GM19043 (cell line): ENCODE data around the gene NXN.
"Not testable (repeated sequence)": the region's sequence is repeated elsewhere in the genome, so short reads cannot be mapped to it uniquely, and the experiment has no call there.

ENCODE experiments used
- ATAC-seq: cut with Tn5 transposase; IDR thresholded peaks from one replicate; pipeline ENCODE4 v1.9.1; 2021; ENCODE audit warnings: low read depth; ENCODE audit not compliant: unreplicated experiment

The NXN gene

GRCh38 chr17:957856-958421 is 21.6 kb downstream of the NXN start:
- no peak for ATAC-seq

- ATAC-seq: no peak
Measured at GRCh38 chr17:956905-957304, 22.7 kb downstream of the NXN start.

DNA sequence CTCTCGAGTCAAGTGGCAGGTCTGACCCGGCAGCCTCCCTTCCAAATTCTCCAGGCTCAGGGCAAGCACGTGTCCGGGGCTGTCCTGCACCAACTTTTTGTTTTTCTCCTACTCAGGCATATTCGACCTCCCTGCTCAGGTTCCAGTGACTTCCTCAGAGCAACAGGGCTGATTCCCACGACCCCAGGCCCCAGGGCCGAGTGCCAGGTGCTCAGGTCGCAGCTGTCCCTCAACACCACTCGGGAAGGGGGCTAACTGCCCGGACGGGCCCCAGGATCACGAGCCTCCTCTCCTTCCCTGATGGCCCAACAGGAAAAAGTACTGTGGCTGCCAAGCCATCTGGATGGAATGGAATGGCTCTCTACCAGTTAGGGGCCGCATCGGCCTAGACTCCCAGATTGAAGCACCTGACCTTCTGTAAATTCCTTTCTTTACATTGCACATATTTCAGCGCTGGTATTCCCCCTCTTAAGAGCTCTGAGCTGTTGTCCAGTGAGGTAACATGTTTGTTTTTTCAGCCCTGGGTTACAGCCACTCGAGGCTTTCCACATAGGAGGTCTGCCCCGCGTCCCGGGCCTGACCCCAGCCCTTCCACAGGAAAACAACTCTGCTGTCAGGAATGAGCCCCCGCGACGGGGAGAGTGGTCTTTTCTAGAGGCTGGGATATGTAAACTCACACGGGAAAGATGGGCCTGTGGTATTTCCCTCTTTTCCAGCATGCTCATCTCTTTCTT is 25.0 kb downstream of the NXN start:
- ATAC-seq: no peak

- ATAC-seq: no peak
Measured at GRCh38 chr17:953767-954166, 25.8 kb downstream of the NXN start.

- ATAC-seq: not testable (repeated sequence)
Measured at GRCh38 chr17:952592-952991, 27.0 kb downstream of the NXN start.

- no peak for ATAC-seq
Measured at GRCh38 chr17:951325-952132, 28.0 kb downstream of the NXN start.

- ATAC-seq: no peak
Measured at GRCh38 chr17:949623-950303, 29.8 kb downstream of the NXN start.

DNA sequence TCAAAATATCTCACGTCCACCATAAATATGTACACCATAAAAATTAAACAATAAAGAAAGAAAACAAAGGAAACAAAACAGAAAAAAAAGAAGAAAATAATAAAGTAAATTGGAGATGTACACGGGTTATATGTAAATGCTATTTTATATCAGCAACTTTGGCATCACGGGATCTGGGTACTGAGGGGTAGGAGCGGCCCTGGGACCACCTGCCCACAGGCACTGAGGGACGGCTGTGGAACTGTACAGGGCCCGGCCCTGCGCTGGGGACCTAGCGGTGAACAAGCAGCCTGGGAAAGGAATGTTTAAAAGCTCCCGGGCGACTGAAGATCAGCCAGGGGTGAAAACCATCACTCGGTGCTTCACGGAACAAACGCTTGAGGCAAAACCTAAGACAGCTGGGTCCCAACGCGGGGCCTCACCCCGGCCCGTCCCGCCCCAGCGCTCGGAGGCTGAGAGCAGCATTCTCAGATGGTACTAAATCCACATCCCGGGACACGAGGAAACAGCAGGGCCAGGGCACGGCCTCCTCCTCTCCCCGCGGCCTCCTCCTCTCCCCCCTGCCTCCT is 31.2 kb downstream of the NXN start:
- no peak for ATAC-seq

DNA sequence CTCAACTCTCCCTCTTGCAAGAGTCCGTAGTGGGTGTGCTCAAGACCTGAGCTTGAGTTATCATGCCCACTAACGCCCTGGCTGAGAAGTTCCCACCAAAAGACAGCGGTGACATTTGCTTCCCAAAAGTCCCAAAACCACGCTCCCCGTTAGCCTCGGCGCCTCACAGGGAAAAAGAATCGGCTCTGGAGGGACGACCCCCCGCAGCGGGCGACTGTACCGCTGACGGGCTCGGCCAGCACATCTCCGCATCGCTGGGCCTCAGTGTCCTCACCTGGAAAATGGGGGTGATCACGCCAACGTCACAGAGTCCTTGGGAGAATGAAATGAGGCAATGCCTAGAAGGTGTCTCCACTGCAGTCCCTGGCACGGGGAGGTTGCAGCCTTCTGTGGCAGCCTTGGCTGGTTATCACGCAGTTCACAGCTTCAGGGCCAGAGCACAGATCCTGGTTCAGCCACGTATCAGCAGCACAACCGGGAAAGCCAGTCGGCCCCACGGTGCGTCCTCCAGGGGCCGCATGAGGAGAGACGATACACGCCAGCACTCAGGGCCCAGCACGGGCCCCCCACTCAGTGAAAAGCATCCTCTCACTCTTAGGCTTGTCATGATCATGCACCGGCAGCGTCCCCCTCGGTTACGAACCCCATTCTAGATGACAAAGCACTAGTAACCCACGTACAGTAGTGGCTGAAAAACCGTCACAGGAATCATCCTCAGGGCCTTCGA is 32.9 kb downstream of the NXN start:
- ATAC-seq: no peak

DNA sequence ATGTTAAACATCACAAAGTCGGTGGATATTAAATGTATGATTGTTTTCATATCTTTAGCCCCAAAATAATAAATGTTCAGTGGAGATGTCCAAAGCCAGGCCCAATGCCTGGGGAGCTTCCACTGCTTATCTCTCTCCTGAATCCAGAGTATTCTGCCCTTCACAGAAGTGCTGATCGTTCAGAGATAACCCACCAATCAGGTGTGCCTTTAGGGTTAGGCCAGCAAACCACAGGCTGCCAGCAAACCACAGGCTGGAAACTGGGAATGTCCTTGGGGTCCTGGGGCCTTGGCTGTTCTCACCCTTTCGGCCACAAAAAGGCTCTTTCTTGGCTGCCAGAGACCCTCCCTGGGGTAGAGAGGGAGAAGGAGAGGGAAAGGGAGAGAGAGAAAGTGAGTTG is 33.9 kb downstream of the NXN start:
- no peak for ATAC-seq

GRCh38 chr17:944266-944826 is 35.2 kb downstream of the NXN start:
- ATAC-seq: no peak

GRCh38 chr17:935485-935884 is 44.1 kb downstream of the NXN start:
- ATAC-seq: no peak

- ATAC-seq: no peak
Measured at GRCh38 chr17:933312-934073, 46.1 kb downstream of the NXN start.

DNA sequence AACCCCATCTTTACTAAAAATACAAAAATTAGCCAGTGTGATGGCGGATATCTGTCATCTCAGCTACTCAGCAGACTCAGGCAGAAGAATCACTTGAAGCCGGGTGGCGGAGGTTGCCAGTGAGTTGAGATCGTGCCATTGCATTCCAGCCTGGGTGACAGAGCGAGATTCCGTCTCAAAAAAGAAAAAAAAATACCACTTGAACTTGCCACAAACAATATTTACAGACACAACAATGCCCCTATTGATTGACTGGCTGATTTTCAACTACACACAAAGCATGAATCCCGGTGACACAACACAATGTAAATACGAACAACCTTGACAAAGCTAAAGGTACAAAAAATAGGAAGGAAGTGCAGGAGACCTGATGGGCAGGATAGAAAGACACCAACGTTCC is 49.3 kb downstream of the NXN start:
- no peak for ATAC-seq

GRCh38 chr17:929586-929985 is 50.0 kb downstream of the NXN start:
- no peak for ATAC-seq

- no peak for ATAC-seq
Measured at GRCh38 chr17:927611-928461, 51.7 kb downstream of the NXN start.

DNA sequence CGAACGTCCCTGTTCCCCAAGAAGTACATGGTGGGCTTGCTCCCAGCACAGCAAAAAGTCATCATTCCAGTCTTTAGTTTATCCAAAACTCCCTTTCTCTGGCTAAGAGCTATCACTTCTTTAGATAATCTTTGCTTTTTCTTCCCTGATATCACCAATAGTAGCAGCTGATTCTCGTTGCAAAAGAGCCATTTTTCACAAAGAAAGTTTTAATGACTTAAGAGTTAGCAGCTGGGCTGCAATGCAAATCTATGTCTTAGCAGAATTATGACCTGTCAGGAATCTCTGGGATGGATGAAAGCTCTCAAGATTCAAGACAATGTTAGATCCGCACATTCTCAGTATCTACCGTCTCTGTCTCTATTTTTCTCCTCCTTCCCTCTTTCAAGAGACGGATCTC is 53.8 kb downstream of the NXN start:
- ATAC-seq: no peak
